HG03342 (cell line): ENCODE results near the gene COX7C.
"Not testable (repeated sequence)": the region's sequence is repeated elsewhere in the genome, so short reads cannot be mapped to it uniquely, and the experiment has no call there.

Source experiments
- ATAC-seq: cut with Tn5 transposase; IDR thresholded peaks from one replicate; pipeline ENCODE4 v1.9.1; 2021; ENCODE audit warnings: mild to moderate bottlenecking, moderate library complexity; ENCODE audit not compliant: unreplicated experiment

The COX7C gene, protein sequence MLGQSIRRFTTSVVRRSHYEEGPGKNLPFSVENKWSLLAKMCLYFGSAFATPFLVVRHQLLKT

DNA sequence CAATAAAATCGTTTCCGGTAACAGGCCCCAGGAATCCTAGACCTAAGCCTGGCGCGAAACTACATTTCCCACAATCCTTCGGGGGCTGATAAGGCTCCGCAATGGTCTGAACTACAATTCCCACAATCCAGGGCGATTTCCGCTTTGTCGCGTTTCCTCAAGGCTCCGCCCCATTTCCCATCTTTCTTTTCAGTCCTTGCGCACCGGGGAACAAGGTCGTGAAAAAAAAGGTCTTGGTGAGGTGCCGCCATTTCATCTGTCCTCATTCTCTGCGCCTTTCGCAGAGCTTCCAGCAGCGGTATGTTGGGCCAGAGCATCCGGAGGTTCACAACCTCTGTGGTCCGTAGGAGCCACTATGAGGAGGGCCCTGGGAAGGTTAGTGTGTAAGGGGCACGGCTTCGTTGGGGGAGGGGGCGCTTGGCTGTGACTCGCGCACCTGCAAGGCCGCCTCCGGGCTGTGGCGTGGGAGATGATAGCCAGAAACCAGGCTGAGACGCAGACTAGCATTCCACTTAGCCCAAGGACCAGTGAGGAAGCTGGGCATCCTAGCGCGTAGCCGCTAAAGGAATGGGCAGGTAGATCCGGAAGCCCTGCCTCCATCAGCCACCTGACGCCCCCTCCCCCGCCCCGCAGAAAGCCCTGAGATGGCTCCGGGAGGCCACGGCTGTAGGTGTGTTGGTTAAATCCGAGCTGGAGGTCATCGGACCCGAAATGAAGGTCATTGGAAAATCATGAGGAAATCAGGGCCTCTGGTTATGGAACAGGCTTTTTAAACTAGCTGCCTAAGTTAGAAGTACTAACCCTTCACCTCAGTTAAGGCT is at the start of gene COX7C:
Gene COX7C (plus strand): TSS at position 186 of the 821 bp plus-strand sequence. CDS start 115 bp downstream, at position 301.
- ATAC-seq, result peak; percentile 99

DNA sequence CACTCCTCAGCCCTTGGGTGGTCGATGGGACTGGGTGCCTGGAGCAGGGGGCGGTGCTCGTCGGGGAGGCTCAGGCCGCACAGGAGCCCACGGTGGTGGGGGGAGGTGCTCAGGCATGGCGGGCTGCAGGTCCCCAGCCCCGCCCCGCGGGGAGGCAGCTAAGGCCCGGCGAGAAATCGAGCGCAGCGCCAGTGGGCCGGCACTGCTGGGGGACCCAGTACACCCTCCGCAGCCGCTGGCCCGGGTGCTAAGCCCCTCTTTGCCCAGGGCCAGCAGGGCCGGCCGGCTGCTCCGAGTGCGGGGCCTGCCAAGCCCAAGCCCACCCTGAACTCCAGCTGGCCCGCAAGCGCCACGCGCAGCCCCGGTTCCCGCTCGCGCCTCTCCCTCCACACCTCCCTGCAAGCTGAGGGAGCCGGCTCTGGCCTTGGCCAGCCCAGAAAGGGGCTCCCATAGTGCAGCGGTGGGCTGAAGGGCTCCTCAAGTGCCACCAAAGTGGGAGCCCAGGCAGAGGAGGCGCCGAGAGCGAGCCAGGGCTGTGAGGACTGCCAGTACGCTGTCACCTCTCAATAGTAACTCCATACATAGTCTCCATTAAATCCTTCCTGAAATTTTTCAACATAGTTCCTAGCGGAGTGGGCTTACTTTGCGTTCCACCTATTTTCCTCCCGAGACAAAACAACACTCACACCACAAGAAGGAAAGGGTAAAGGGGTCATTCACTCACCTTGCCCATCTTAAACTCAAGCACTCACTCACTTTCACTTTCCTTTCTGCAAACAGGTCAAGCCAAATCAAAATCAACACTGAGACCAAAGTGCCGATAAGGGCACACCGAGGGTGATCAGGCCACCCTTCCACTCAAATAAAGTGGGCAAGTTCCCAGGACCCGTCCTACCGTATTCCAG is 48.0 kb upstream of the COX7C start:
- ATAC-seq, result not testable (repeated sequence)

DNA sequence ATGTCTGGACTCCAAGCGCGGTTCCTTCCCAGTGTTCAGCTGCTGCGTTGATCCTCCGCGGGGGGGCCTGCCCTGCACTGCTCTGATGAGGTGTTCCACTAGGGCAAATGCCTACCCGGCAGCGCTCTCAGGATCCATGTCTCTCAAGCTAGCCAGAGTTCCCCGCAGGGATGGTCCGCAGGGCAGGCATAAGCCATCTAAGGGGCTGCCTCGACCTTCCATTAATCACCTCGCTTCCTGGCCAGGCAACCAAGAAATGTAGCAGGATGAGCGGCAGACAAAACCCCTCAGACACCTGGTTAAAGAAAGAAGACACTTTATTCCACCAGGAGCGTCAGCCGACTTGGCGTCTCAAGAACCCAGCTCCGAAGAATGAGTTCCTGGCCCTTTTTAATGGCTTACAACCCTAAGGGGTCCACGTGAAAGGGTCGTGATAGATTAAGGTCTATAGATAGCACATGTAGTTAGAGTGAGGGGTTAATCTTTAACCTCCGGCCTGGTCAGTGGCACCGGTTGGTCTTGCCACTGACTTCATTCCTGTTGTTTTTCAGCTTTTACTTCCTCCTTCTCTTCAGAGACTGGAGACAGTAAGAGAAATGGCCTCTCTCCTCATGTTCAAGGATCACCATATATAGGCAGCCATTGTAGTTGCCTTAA is 47.2 kb upstream of the COX7C start:
- no peak for ATAC-seq

DNA sequence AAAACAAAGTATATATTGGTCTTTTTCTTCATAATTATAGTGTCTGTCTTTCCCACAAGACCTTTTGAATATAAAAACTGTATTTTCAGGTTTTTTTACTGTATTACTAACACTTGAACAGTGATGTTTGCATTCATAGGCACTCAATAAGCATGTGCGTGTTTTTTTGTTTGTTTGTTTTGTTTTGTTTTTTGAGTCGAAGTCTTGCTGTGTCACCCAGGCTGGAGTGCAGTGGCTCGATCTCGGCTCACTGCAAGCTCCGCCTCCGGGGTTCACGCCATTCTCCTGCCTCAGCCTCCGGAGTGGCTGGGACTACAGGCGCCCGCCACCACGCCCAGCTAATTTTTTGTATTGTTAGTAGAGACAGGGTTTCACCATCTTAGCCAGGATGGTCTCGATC is 46.6 kb upstream of the COX7C start:
- ATAC-seq, result not testable (repeated sequence)

DNA sequence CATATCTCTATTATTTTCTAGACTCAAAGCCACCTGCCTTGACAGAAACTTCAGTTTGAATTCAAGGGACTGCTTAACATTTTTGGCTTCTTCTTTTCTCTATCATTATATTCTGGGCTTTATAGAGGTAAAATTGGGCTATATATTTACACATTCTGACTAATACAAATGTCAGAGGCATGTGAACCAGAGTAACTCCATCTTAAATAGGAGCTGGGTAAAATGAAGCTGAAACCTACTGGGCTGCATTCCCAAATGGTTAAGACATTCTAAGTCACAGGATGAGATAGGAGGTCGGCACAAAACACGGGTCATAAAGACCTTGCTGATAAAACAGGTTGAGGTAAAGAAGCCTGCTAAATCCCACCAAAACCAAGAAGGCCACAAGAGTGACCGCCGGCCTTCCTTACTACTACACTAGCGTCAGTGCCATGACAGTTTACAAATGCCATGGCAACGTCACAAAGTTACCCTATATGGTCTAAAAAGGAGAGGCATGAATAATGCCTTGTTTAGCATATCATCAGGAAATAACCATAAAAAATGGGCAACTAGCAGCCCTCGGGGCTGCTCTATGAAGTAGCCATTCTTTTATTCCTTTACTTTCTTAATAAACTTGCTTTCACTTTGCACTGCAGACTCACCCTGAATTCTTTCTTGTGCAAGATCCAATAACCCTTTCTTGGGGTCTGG is 44.8 kb upstream of the COX7C start:
- ATAC-seq, result no peak

DNA sequence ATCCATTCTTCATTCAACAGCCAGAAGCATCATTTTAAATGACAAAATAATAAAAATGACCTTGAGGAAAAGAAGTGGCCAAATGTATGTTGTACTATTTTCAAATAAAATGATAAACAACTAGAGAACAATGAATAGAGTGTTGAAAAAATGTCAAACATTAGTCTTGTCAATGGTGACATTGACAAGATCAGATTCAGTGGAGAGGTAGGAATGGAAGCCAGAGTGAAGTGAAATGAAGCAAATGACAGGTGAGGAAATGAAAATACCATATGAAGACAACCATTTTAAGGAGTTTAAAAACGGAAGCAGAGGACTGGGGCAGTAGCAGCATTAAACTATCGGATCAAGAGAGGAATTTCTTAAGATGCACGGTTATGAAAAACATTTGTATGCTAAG is 38.2 kb upstream of the COX7C start:
- no peak for ATAC-seq

DNA sequence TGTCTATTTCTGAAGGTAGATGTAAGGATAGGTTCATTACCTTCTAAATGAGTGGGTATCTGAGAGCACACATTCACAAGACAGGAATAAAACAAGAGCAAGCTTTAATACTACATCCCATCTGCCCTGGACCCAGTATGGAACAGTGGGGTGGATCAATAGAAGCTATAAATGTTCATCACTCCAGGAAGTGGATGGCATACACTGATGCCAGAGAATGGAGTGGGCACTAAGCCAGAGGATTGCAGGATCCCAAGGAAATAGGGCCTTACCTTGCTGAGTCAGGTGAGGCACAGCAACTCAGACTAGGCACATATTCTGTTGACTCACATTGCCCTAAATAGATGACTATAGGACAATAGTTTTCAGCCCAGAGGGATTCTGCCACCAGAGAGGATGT is 21.3 kb upstream of the COX7C start:
- ATAC-seq, result no peak

DNA sequence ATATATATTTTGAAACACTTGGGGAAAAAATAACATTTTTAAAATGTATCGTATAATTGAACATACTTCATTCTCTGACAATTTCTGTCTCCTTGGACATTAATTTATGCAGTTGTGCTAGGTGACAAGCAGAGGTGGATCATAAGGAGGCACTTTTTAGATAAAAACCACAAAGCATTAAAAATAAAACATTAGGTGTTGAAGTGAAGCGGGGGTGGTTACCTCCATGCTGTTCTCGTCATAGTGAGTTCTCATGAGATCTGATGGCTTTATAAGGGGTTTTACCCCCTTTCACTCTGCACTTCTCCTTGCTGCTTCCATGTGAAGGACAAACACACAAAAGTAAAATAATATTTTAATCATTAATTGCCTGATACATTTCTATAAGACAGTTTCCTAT is 11.9 kb upstream of the COX7C start:
- no peak for ATAC-seq

DNA sequence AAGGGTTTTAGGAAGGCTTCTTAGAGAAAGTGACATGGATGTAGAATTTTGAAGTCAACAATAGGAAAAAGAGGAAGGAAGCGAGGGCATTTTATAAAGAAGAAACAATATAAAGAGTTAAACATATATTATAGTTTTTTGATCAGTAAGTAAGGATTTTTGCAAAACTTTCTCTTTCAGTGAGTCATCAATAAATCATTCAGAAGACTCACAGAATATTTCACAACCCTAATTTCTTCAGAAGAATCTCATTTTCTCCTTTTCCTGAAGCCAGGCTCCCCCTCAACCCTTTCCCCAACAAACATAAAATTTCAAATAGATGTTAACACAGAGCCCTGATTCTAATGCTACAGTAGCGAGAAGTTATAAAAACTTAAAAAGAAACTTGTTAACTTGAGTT is 4.3 kb upstream of the COX7C start:
- no peak for ATAC-seq

DNA sequence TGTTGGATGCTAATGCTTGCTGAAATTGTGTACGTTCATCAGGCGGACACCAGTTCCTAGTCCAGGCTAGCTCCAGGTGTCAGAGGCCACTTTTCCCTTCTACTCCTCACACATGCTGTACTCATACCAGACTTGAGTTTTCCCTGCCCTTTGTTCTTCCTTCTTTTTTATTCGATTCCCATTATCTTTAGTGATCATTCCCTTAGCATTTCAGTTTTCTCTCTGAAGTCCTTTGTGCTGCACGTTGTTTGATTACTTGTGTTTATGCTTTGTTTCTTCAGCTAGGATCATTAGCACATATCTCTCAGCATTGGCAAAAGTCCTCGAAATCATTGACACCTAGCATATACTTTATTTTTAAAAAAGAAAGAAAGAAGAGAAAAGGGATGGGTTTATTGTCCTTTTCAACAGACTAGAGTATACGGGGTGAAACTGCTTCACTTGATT is 409 bp upstream of the COX7C start:
- ATAC-seq, result no peak

DNA sequence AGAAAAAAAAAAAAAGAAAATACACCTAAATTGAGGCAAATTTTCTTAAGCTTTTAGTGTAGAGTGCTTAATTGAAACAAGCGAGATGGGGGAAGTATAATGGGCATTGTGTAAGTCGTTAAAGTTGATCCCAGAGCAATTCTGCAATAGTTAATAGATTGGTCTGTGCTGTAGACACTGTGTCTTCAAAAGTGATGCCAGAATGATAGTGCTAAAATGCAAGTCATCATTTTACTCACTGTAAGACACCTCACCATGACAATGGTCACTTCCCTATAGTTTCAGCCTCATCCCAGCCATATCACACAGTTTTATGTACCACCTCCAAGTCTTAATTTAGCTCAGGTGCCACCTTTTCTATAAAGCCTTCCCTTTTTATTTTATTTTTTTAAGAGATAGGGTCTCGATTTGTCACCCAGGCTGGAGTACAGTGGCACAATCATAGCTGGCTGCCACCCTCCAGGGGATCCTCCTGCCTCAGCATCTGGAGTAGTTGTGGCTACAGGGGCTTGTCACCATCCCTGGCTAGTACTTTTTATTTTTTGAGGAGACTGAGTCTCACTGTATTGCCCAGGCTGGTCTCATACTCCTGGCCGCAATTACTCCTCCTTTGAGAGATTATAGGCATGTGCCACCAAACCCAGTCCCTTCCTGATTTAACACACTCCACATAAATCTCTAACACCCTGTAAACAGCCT is 6.2 kb downstream of the COX7C start:
- ATAC-seq, result no peak

DNA sequence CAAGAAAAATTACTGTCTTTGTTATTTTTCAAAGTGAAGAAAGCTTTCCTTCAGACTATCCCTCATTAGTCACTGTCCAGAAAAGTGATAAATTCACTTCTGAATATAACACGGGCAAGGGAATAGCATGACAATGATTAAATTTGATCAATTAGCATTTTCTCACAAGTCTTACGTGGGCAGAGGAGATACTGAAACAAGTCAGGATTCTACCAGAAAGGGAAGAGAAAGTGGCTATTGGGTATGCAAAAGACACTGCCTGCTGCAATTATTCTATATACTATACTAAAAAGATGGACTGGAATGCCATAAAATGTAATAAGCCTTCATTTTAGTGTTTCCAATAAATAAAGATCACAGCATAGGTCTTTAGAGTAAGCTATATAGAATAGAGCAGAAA is 7.4 kb downstream of the COX7C start:
- no peak for ATAC-seq

DNA sequence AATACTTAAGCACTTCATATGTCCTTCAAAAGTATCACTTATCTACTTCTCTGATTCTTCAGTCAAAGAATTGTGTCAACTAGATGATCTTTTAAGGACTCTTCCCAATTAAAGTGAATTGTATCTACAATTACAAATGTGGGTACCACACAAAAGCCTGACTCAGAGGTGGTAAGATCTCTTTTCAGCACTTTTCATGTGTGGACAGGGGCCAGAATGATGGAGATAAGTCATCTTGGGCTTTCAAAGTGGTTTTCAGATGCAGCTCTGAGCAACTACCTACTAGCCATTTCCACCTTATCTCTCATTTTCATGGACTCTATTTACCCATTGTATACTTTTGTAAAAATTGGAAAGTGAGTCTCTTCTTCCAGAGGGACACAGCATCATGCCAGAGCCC is 8.4 kb downstream of the COX7C start:
- ATAC-seq, result no peak

DNA sequence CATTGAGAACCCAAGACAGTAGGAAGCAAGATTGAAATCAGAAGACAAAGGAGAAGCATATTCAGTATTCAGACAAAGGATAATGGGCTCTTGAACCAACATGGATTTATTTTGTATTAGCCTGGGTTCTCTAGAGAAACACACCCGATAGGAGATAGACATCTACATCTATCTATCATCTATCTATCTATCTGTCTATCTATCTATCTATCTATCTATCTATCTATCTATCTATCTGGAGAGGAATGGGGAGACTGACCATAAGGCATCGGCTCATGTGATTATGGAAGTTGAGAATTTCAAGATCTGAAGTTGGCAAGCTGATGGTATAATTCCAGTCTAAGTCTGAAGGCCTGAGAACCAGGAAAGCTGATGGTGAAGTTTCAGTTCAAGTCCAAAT is 13.4 kb downstream of the COX7C start:
- ATAC-seq, result no peak

DNA sequence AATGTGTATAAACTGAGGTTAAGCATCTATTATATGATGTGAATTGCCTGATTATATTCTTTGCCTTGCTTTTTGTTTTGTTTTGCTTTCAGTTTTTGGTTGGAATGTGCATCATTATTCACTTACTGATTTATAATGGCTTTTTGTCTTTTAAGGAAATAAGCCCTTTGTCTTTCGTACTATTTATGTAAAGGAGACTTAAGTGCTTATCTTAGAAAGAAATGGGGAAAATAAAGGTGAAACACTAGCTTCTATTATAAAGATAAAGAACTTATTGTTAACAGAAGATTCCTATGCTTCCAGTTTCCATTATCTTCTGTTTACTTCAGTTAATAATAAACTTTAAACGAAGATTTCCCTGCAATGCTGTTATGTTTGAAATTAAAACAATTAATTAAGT is 23.3 kb downstream of the COX7C start:
- ATAC-seq, result no peak

DNA sequence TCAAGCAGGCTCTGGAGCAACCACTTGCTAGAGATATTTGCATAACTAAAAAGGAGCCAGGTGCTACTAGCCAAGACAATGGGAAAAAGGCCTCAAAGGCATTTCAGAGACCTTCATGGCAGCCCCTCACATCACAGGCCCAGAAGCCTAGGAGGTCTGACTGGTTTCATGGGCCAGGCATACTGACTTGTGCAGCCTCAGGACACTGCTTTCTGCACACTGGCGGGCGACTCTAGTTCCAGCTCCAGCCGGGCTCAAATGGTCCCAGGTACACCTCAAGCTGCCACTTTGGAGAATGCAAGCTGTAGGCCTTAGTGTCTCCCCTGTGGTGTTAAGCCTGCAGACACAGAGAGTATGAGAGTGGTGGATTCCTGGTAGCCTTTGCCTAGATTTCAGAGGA is 27.1 kb downstream of the COX7C start:
- ATAC-seq, result no peak

DNA sequence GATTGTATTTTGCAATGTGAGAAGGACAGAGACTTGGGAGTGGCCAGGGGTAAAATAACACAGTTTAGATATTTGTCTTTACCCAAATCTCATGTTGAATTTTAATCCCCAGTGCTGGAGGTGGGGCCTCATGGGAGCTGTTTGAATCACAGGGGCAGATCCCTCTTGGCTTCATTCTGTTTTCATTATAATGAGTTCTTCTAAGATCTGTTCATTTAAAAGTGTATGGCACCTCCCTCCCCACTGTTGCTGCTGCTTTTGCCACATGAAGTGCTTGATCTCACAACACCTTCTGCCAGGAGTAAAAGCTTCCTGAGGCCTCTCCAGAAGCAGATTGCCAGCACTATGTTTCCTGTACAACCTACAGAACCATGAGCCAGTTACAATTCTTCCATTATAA is 28.1 kb downstream of the COX7C start:
- no peak for ATAC-seq

DNA sequence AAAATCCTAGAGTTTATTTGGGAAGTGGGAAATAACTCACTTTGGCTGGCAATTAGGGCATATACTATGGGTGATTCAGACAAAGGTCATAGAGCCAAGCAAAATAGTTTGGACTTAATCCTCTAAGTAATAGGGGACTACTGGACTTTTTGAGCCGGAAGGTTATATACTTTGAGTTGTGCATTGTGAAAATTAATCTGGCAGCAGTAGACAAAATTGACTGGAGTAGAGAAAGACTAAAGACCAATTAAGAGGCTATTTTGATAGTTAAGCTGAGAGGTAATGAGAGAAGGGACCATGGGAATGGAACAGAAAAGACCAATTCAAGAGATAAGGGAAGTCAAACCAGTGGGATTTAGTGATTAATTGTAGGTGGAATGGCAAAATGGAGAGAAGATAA is 28.9 kb downstream of the COX7C start:
- ATAC-seq, result no peak

DNA sequence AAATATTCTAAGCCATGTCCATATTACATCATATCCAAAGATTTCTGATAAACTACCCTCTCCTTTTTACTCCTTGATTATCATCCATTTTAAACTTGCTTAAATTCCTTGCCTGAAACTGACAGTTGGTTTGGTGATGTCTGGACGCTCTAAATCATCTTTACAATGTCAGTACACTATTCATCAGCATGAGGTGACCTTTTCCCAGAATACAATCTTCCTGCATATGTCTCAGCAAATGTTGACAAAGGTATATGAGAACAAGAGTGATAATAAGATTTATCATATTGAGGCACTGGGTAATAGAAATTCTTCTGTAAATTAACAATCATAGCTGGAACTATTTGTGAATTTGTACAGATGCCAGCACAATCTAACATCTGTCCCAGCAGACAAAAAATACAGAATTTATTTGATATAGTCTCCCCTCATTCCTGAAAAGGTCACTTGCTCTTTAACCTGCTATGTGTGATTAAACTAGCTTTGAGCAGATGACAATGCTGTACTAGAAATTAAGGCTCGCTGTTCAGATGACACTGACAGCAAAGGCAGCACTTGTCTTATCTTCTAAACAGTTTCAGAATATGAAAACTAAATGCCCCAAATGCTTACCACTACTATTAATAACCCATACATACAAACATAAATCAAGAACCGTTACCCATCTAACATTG is 32.2 kb downstream of the COX7C start:
- ATAC-seq, result no peak

DNA sequence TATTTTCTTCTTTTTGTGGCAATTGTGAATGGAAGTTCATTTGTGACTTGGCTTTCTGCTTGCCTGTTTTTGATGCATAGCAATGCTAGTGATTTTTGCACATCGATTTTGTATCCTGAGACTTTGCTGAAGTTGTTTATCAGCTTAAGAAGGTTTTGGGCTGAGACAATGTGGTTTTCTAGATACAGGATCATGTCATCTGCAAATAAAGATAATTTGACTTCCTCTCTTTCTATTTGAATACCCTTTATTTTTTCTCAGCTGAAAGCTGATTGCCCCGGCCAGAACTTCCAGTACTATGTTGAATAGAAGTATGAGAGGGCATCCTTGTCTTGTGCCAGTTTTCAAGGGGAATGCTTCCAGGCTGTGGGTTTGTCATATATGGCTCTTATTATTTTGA is 43.0 kb downstream of the COX7C start:
- ATAC-seq, result not testable (repeated sequence)
